HG03432 (cell line): ENCODE measurements around the gene NANOS2.
"Not testable (repeated sequence)": the region's sequence is repeated elsewhere in the genome, so short reads cannot be mapped to it uniquely, and the experiment has no call there.

Source experiments
- ATAC-seq: cut with Tn5 transposase; IDR thresholded peaks from one replicate; pipeline ENCODE4 v1.9.1; 2021; ENCODE audit warnings: mild to moderate bottlenecking, moderate library complexity; ENCODE audit not compliant: unreplicated experiment

Gene NANOS2

DNA sequence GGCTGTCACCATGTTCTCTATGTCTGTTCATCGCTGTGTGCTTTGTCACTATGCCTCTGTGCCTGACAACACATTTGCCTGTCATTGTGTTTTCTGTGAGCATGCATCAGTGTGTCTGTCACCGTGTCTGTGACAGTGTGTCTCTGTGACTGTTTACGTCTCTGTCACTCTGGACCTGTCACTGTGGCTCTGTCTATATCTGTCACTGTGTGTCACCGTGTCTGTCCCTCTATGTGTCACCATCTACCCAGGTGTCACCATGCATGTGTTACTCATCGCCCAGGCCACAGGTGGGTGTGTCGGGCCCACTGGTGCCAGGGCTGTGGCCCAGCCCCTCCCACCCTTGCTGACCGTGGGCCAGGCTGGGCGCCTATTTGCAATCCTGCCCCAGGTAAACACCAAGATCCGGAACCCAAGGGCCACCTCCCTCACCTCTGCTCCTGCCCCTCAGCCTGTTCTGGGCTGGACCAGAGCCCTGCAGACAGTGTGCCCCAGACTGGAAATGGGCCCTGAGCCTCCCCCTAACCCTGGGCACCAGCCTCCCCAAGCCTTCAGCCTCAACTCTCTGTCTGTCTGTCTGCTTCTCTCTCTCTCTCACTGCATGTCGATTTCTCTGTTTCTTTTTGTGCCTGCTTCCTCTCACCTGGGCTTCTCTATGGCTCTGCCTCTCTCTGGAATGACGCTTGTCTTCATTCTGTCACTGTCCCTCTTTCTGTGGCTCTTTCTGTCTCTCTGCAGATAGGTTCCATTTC, 36.4 kb downstream of the NANOS2 start:
- no peak for ATAC-seq

DNA sequence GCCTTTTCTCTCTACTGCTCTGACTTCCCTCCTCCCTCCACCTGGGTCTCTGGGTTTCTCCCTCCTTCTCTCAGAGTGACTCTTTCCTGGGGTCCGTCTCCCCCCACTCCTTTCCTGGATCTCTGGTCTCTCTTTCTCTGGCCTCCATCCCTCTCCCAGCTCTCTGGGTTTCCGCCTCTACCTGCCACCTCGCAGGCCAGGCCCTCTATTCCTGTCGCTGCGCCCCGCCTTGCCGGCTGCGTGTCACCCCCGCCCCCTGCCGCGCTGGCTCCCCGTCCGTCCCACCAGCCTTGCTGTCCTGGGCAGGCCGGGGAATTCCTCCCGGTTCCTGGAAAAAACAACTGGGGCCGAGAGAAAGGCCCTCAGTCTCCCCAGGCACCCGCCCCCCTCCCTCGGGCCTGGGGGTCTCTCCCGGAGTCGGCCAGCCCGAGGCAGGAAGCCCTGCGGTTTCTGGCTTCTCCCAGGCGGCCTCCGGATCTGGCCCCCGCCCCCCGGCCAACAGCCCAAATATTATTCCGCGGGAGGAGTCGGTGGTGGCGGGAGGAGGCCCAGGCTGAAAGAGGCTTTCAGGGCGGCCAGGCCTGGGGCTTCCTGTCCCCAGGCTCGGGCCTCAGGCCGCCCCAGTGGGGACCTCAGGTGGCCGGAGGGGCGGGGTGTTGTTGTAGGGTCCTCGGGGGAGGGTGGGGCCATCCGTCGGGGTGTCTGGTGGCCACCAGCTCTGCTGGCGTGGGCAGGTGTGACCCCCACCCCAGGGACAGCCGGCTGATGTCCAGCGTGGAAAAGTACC, 38.0 kb downstream of the NANOS2 start:
- no peak for ATAC-seq

DNA sequence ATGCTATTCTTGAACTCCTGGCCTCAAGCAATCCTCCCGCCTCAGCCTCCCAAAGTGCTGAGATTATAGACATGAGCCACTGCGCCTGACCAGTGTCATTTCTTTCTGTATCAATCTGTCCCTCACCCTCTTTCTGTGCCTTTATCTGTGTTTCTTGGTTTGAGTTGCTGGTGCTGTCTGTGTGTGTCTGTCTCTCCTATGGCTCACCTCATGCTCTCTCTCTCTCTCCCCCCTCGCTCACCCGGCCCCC, 38.5 kb downstream of the NANOS2 start:
- ATAC-seq: no peak

DNA sequence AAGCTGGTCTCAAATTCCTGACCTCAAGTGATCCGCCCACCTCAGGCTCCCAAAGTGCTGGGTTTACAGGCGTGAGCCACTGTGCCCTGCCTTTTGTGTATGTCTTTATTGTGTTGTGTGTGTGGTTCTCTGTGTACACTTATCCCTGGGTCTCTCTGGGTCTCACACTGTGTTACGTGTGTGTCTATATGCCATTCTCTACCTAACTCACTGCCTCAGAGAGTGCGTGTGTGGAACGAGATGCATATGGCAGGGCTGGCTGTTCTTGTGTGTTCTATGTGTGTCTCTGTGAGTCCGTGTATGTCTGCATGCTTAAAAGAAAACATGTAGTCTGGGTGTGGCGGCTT, 40.0 kb downstream of the NANOS2 start:
- ATAC-seq: no peak

DNA sequence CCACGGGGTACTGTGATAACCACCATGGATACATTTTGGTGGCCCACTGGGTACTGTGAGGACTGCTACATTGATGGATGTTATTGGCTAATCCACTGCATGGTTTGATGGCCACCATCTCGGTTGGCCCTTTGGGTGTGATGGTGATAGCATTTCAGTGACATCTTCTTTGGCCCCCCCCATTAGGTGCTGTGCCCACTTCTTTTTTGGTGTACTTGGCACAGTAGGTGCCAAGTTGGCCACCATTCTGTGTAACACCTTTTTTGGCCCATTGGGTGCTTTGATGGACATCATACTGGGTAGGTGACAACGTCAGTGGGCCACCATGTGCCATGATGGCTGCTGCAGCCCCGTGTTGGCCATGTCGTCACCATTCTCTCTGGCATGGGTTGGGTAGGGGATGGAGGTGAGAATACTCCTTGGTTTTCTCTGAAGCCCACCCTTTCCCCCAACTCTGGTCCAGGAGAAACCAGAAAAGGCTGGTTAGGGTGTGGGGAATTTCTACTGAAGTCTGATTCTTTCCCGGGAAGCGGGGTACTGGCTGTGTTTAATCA, 41.3 kb downstream of the NANOS2 start:
- no peak for ATAC-seq

DNA sequence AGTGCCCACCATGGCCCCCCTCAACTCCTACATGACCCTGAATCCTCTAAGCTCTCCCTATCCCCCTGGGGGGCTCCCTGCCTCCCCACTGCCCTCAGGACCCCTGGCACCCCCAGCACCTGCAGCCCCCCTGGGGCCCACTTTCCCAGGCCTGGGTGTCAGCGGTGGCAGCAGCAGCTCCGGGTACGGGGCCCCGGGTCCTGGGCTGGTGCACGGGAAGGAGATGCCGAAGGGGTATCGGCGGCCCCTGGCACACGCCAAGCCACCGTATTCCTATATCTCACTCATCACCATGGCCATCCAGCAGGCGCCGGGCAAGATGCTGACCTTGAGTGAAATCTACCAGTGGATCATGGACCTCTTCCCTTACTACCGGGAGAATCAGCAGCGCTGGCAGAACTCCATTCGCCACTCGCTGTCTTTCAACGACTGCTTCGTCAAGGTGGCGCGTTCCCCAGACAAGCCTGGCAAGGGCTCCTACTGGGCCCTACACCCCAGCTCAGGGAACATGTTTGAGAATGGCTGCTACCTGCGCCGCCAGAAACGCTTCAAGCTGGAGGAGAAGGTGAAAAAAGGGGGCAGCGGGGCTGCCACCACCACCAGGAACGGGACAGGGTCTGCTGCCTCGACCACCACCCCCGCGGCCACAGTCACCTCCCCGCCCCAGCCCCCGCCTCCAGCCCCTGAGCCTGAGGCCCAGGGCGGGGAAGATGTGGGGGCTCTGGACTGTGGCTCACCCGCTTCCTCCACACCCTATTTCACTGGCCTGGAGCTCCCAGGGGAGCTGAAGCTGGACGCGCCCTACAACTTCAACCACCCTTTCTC, 42.3 kb downstream of the NANOS2 start:
- no peak for ATAC-seq

DNA sequence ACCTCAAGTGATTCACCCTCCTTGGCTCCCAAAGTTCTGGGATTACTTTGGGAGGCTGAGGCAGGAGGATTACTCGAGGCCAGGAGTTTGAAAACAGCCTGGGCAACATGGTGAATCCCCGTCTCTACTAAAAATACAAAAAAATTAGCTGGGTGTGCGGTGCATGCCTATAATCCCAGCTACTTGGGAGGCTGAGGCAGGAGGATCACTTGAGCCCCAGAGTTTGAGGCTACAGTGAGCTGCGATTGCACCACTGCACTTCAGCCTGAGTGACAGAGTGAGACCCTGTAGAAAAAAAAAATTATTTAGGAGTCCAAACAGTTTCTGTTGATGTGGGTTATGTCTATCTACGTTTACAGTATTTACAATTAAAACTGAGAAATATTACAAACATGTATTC, 43.8 kb downstream of the NANOS2 start:
- no peak for ATAC-seq

DNA sequence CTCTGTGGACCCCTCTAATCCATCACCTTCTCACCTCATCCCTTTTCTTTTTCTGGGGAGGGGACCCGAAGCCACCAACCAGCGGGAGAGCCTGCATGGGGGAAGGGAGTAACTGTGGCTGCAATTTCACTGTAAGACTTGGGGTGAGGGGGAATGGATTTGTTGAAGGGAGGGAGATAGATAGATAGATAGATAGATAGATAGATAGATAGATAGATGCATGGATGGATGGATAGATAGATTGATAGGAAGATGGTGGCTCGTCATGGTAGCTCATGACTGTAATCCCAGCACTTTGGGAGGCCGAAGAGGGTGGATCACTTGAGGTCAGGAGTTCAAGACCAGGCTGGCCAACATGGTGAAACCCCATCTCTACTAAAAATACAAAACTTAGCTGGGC, 47.3 kb downstream of the NANOS2 start:
- ATAC-seq: not testable (repeated sequence)

DNA sequence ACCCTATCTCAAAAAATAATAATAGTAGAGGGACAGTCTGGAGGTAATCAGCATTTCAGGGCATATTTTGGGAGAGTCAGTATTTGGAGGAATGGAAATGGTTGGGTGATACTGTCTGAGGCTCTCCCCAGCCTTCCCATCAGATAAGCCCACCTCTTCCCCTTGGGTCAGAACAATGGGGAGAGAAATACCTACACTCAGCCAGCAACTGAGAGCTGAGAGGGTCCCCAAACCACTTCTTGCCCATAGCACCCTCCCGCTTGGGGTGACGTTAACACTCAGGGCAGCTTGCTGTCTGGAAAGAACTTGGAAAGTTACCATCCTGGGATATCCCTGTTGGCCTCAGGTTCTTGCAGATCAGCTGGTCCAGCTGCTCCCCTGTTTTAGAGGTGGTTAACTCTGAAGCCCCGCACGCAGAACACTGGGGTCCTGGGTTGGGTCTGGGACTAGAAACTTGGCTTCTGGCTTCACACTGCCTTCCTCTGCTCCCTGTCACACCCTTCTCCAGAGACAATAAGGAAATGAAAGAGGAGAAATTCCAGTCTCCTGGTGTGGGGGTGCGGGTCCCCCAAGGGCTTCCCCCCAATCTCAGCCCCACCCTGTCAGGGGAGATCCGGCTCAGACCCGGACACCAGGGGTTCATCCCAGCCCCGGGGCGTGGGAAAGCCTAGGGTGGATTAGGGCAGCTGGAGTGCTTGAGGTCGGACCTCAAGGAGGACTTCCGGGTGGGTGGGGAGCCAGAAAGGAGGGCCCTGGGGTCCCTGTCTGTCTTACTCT, 48.0 kb downstream of the NANOS2 start:
- ATAC-seq: no peak

DNA sequence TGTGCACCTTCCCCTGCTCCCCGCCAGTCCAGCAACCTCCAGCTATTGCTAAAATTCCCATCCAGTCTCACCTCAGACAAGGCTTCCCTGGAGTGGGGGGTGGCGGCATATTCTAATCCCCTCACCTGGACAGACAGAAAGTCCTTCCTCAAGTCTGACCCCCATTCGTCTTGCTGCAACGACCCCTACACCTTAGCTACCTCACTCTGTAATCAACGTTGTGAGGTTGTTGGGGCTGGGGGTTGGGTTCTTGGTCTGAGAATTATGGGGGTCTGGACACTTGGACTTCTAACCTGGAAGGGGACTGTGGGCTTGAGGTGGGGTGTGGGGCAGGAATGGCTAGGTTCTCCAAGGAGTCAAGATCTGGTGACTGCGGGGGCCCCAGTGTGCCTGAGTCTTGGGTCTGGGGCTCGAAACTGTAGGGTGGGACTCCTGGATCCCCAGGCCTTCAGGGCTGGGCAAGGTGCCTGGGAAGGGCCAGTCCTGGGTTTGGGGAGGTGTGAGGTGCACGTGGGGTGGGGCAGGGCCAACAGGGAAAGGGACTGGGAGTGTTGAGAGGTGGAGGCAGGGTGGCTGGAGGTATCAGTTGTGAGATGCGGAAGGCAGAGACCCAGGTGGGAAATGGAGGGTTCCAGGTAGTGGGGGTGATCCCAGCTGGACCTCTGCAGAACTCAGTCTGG, 49.2 kb downstream of the NANOS2 start:
- no peak for ATAC-seq

DNA sequence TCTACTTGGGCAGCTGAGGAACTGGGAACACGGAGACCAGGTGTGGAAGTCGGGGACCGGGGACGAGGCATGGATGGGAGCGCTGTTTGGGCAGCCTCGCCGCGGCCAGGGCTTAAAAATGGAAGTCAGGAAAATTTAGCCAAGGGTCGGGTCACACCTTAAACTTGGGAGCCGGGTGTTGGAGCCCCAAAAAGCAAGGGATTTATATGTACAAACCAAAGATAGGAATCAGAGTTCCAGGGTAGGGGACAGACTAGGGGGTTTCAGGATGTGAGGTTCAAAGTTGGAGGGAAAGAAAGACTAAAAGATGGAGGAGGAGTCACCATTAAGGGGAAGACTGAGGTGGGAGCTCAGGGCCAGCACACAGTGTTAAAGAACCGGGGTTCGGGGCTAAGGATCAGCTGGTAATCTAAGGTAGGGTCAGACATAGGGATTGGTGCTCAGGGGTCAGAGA, 49.9 kb downstream of the NANOS2 start:
- no peak for ATAC-seq

DNA sequence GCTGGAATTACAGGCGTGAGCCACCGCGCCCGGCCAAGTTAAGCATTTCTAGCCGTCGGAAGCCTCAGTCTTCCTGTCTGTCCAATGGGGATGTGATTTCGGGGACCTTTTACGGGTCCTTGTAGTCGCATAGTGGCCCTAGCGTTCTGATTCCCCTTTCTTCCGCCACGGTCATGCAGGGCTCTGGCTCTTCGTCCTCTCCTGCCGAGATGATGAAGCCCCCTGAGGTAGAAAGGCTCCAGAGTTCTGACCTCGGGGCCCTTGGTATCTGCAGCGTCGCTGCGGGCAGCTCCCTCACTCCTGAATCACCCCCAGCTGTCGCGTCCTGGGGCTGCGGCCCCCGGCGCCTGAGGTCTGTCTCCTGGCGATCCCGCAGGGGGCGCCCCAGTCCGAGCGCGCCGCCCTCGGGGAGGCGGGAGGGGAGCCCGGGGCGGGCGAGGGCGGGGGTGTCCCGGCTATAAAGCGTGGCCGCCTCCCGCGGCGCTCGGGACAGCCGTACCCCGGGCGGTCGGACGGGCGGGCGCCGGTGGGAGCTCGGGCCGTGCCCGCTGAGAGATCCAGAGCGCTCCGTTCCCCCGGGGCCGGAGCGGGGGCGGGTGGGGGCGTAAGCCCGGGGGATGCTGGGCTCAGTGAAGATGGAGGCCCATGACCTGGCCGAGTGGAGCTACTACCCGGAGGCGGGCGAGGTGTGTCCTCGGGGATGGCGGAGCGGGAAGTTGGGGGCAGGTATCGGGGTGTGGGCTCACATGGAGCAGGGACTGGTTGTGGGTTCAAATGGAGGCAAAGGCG, 50.5 kb downstream of the NANOS2 start, which contains the start of gene FOXA3:
Gene FOXA3 (plus strand): TSS at position 487 of the 789 bp plus-strand sequence. CDS start 131 bp downstream, at position 618.
- ATAC-seq: peak; percentile 45

DNA sequence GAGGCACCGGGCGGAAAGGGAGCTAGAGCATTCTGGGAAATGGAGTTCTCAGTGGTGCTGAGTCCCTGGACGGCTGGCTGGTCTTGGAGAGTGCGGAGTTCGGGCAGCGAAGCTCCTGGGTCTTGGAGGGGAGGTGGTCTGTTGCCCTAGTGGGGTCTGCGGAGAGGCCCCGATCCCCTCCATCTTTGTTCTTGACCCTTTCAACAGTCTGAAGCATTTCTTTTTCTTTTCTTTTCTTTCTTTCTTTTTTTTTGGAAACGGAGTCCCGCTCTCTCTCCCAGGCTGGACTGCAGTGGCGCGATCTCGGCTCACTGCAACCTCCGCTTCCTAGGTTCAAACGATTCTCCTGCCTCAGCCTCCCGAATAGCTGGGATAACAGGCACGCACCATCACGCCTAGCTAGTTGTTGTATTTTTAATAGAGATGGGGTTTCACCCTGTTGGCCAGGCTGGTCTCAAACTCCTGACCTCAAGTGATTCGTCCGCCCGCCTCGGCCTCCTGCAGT, 51.2 kb downstream of the NANOS2 start:
- ATAC-seq: no peak
